Prostate gland (tissue), 2 donors: Measurements from ENCODE around the gene ST8SIA1.

ENCODE experiments used
- CTCF ChIP-seq, 4 experiments: fragments of 200-600 bp in 2 of 4; fragments of 450-650 bp in 2 of 4; sonication (generic) in 2 of 4; IDR thresholded peaks; 1 replicate in 3 of 4; 2 replicates in 1 of 4; pipeline ENCODE4 v1.5.1; 2016 to 2019; ENCODE audit warnings: antibody characterized with exemption in 4 of 4, mild to moderate bottlenecking in 2 of 4, moderate library complexity in 2 of 4
- POLR2AphosphoS5 ChIP-seq: sonication (generic); formaldehyde crosslinking; IDR thresholded peaks from one replicate; pipeline ENCODE4 v1.6.1; 2017; ENCODE audit warnings: antibody characterized with exemption

GRCh38 chr12:22268973-22269372 is 65.5 kb downstream of the ST8SIA1 start:
- TF ChIP-seq CTCF (IDR thresholded peaks at IDR 0.05), result no peak
- no peak for TF ChIP-seq POLR2AphosphoS5
